Astrocyte of the spinal cord (primary cell): ENCODE measurements around the gene TMPRSS2.

ENCODE experiments used
- DNase-seq: peaks from one replicate; pipeline ENCODE4 v3.0.0; 2011; ENCODE audit warnings: low read depth, low spot score
- H3K4me3 ChIP-seq: 2 replicates; pipeline ENCODE4 v1.5.1; 2011; ENCODE audit warnings: low read depth, mild to moderate bottlenecking, low read length, moderate library complexity
- CTCF ChIP-seq: IDR thresholded peaks from 2 replicates; pipeline ENCODE4 v1.5.1; 2012; ENCODE audit warnings: low read depth, mild to moderate bottlenecking, low read length, inconsistent platforms
- in situ Hi-C: cut with HindIII; loops from 2 replicates; pipeline ENCODE4 v1.10.0; 2017; ENCODE audit warnings: low sequenced_read_pairs

Gene TMPRSS2

DNA sequence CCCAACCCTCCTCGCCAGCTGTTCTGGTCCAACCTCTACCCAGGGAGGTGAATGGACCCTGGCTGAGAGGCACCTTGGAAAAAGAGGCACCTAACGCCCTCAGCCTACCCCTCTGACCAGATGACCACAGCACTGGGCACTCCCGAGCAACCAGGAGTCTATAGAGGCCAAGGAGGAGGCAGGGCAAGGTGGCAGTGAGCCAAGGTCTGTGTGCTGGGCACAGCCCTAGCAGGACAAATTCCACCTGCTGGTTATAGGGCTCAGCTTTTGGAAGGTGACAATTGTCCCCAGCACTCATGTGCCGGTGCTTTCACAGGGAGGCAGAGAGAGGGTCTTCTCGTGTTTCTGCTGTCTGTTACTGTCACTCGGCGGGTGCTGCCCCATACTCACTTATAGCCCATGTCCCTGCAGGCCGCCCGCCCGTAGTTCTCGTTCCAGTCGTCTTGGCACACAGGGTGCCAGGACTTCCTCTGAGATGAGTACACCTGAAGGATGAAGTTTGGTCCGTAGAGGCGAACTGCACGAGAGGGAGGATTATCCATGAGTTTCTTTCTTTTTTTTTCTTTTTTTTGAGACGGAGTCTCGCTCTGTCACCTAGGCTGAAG lies 27.8 kb downstream of the TMPRSS2 start:
- no peak for DNase-seq
- no peak for TF ChIP-seq CTCF
- in situ Hi-C loops = no loop called here
- H3K4me3 ChIP-seq = no peak overlapping the region

- in situ Hi-C loops = no loop called here
- H3K4me3 ChIP-seq = no peak overlapping the region
- TF ChIP-seq CTCF = no peak
- no peak for DNase-seq
Observed at GRCh38 chr21:41479686-41480085, 28.3 kb downstream of the TMPRSS2 start.

DNA sequence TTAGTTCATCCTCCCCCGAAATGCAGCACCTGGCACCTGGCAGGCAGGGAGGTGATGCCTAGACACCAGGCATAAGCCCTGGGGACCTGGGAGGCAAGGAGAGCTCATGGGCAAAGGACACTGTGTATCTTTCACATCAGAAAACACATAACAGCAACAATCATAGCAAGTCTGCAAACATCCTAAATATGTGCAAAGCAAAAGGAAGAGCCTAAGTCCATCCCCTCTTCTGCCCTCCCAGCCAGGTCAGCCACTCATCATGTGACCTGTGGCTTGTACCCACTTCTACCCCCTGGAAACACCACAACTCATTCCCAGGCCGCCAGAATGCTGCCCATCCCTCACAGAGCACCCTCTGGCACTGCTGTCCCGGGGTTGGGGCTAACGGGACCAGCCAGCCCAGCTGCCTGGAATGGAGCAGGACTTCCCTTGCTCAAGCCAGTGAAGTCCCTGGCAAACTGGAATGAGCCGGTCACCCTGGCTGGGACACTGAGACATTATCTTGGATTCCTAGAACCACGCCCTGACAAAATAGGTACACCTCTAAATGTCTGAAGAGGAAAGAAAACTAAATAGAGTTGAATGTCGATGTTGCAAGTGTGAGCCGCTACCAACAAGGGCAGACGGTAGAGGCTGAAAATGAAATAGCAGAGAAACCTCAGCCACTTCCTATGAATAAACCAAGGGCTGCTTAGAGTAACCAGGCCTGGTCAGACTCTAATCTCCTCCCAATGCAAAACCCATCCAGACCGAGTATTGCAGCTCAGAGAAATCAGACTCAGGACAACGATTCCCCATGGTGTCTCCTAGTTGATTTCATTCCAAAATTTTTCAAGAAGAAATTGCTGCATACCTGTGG lies 29.4 kb downstream of the TMPRSS2 start:
- no peak for DNase-seq
- H3K4me3 ChIP-seq = no peak overlapping the region
- no peak for TF ChIP-seq CTCF
- in situ Hi-C loops = no loop called here

DNA sequence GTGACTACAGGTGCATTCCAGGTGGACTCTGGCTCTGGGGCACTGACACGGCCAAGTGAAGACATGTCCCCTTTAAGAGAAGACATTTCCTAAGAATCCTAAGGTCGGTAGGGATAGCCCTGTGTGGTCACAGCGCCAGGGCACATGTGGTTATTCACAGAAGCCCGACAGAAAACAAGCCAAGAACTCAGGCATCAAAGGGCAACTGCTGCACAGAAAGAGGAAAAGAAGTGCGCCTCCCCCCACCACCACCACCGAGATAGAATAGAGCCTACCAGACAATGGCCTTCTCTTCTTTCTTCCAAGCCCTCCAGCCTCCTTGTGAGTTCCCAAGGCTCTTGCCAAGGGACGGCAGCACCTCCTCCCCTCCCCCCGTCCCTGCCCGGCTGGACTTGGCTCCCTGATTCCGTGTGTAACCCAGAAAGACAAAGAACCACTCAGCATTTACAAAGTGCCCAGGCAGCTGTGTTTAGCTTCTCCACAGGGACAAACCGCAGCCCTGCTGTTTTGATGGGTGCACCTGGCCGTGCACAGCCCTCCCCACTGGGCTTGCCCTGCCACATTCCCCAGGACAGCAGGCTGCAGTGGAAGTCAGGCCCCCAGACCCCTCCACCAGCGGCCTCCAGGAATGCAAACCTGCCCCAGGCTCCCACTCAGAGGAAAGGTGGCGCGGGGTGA lies 30.2 kb downstream of the TMPRSS2 start:
- no peak overlapping the region for H3K4me3 ChIP-seq
- in situ Hi-C loops = no loop called here
- DNase-seq = peak; percentile 44
- no peak for TF ChIP-seq CTCF

DNA sequence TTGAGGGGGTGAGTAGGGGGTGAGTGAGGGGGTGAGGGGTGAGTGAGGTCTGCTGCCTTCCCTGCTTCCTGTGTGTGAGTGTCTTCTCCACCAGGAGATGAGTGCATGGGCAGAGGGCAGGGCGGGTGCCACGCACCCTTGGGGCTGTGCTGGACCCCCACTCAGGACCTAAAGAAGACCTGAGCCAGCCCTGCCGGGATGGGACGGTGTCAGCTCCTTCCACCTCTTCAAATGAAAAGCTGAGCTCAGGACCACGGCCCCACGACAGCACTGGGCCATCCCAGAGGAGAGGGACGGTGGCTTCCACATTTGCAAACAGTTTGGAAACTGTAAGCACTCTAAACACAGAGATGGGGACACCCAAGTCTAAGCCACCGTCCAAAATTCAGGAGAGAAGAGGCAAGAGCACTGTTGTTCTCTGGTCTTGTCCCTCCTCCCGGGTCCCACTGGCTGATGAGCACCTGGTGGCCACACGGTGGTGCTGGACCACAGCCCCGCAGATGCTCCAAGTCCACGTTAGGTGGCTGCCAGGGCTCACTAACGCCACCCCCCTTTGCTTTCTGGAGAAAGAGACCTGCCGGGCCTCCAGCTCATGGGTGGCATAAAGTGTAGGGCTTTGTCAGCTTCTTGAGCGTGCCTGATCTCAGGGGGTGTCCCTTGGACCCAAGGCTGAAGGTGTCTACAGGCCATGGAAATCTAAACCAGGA lies 32.1 kb downstream of the TMPRSS2 start:
- H3K4me3 ChIP-seq = no peak overlapping the region
- in situ Hi-C loops = no loop called here
- no peak for DNase-seq
- TF ChIP-seq CTCF = no peak

GRCh38 chr21:41472753-41473548 lies 35.0 kb downstream of the TMPRSS2 start:
- no peak for TF ChIP-seq CTCF
- no peak overlapping the region for H3K4me3 ChIP-seq
- no peak for DNase-seq
- in situ Hi-C loops = no loop called here
